Heart left ventricle (tissue), 13 donors: ENCODE data around the gene PHF1.

Source experiments
- CTCF ChIP-seq, 12 donors: fragments of 200-600 bp; sonication (generic) in 4 of 12; IDR thresholded peaks; one replicate each; pipeline versions ENCODE4 v1.5.0 to v1.8.0; 2018 to 2022; ENCODE audit warnings: antibody characterized with exemption in 12 of 12, mild to moderate bottlenecking in 5 of 12
- POLR2A ChIP-seq, 2 donors: fragments of 450-650 bp; IDR thresholded peaks; one replicate each; pipeline ENCODE4 v1.6.1; 2017; ENCODE audit warnings: antibody characterized with exemption in 2 of 2, mild to moderate bottlenecking in 2 of 2, moderate library complexity in 2 of 2
- donor health status: ischemic (EF 13 %, LVEDD 7.1; RV severe dilation, severe dysfunction).
- donor health status: DM: no; HTN: yes; CAD: no.
- donor health status: DM: no; HTN: no; CAD: no.
- donor health status: ischemic (EF 25% LVEDD 6.9; RV normal size, moderate dysfunction).
- donor health status: ischemic (EF 25% LVEDD 5.7; RV mildly dilated, moderate dysfunction).
- donor health status: ischemic (EF 35%, LVEDD 5.7; RV mildly dilated, moderate dysfunction).
- donor health status: nonischemic (EF 11% LVEDD 7.7; RV severe dilation, severe dysfunction).
- donor health status: DM: yes; HTN: yes; CAD: no.
- donor health status: PGD.
- donor health status: ischemic (EF 29% LVEDD 5.4; RV normal size, mild dysfunction).
- donor health status: nonischemic (EF 23%, LVEDD 6.1; RV moderate dilation, normal function).

GRCh38 chr6:33415831-33416230 lies 5.0 kb downstream of the PHF1 start:
- no peak for TF ChIP-seq CTCF (IDR thresholded peaks at IDR 0.05)
- TF ChIP-seq POLR2A (IDR thresholded peaks at IDR 0.05), result no peak
